ENCODE measurements around the gene MTOR.

Gene MTOR

GRCh38 chr1:11215381-11216005 is 46.9 kb downstream of the MTOR start:
- no peak for TF ChIP-seq CTCF (conservative IDR thresholded peaks at IDR 0.05; ENCODE audit: low read length)
- H3K4me3 ChIP-seq (ENCODE audit: low read length), result no peak overlapping the region
- DNase-seq (ENCODE audit: low read depth), result no peak

- no peak for DNase-seq (ENCODE audit: low read depth)
- no peak overlapping the region for H3K4me3 ChIP-seq (ENCODE audit: low read length)
- TF ChIP-seq CTCF (conservative IDR thresholded peaks at IDR 0.05; ENCODE audit: low read length), result no peak
Measured at GRCh38 chr1:11214698-11215380, 47.5 kb downstream of the MTOR start.

- no peak overlapping the region for H3K4me3 ChIP-seq (ENCODE audit: low read length)
- no peak for DNase-seq (ENCODE audit: low read depth)
- no peak for TF ChIP-seq CTCF (conservative IDR thresholded peaks at IDR 0.05; ENCODE audit: low read length)
Measured at GRCh38 chr1:11211925-11212587, 50.3 kb downstream of the MTOR start.

- no peak for TF ChIP-seq CTCF (conservative IDR thresholded peaks at IDR 0.05; ENCODE audit: low read length)
- DNase-seq (ENCODE audit: low read depth), result no peak
Measured at GRCh38 chr1:11211461-11211860, 50.9 kb downstream of the MTOR start.

GRCh38 chr1:11207898-11208611 is 54.3 kb downstream of the MTOR start:
- TF ChIP-seq CTCF (conservative IDR thresholded peaks at IDR 0.05; ENCODE audit: low read length), result no peak
- H3K4me3 ChIP-seq (ENCODE audit: low read length), result no peak overlapping the region
- DNase-seq (ENCODE audit: low read depth), result no peak

More at GRCh38 chr1:11211461-11211860, 50.9 kb downstream of the MTOR start:
- H3K4me3 ChIP-seq (ENCODE audit: low read length), result no peak overlapping the region

- H3K4me3 ChIP-seq (ENCODE audit: low read length), result no peak overlapping the region
- TF ChIP-seq CTCF (conservative IDR thresholded peaks at IDR 0.05; ENCODE audit: low read length), result no peak
- DNase-seq (ENCODE audit: low read depth), result peak; percentile 23
Measured at GRCh38 chr1:11204396-11205190, 57.8 kb downstream of the MTOR start.
